K562 (cell line): ENCODE data around the gene TXNIP. TPM values are rescaled to one million over a fixed set of nuclear protein-coding genes. Genes with fewer than 3 reads are reported as not detected.

Source experiments
- ASH1L ChIP-seq: fragments of 450-650 bp; IDR thresholded peaks from 2 replicates; pipeline ENCODE4 v1.6.1; 2018; ENCODE audit warnings: borderline replicate concordance, mild to moderate bottlenecking, low read depth; ENCODE audit not compliant: partially characterized antibody
- DACH1 ChIP-seq: fragments of 450-650 bp; IDR thresholded peaks from 2 replicates; pipeline ENCODE4 v1.6.1; 2018; ENCODE audit not compliant: partially characterized antibody
- GABPA ChIP-seq: fragments of 200-800 bp; sonication (Bioruptor generic); conservative IDR thresholded peaks from 2 replicates; pipeline ENCODE4 v1.6.1; 2016; ENCODE audit warnings: low read depth, missing genetic modification characterization, missing compliant biosample characterization
- GTF3C2 ChIP-seq: IDR thresholded peaks from 3 replicates; pipeline ENCODE4 v1.6.1; 2011; ENCODE audit warnings: borderline replicate concordance, mild to moderate bottlenecking, moderate library complexity; ENCODE audit not compliant: insufficient read length; ENCODE audit errors: extremely low read depth
- HDAC3 ChIP-seq: fragments of 450-650 bp; IDR thresholded peaks from 2 replicates; pipeline ENCODE4 v1.6.1; 2018; ENCODE audit warnings: borderline replicate concordance, mild to moderate bottlenecking, moderate library complexity; ENCODE audit not compliant: partially characterized antibody
- JUNB ChIP-seq: fragments of 450-650 bp; formaldehyde crosslinking; conservative IDR thresholded peaks from 2 replicates; pipeline ENCODE4 v1.4.0; 2020; ENCODE audit warnings: mild to moderate bottlenecking
- MAFK ChIP-seq: IDR thresholded peaks from 2 replicates; pipeline ENCODE4 v1.6.1; 2011; ENCODE audit warnings: low read length, improper control_type of control experiment
- MEF2A ChIP-seq: IDR thresholded peaks from 2 replicates; pipeline ENCODE4 v1.6.1; 2011; ENCODE audit warnings: low read depth, mild to moderate bottlenecking, low read length, moderate library complexity; ENCODE audit not compliant: control insufficient read depth
- NFRKB ChIP-seq: fragments of 450-650 bp; IDR thresholded peaks from 2 replicates; pipeline ENCODE4 v1.6.1; 2016; ENCODE audit warnings: low read depth
- PURB ChIP-seq: sonication (generic); formaldehyde crosslinking; IDR thresholded peaks from 2 replicates; pipeline ENCODE4 v1.9.0; 2021; ENCODE audit warnings: low read depth, mild to moderate bottlenecking, missing genetic modification reagents
- SOX6 ChIP-seq: fragments of 450-650 bp; IDR thresholded peaks from 2 replicates; pipeline ENCODE4 v1.6.1; 2014; ENCODE audit warnings: mild to moderate bottlenecking
- SP1 ChIP-seq: sonication (generic); formaldehyde crosslinking; IDR thresholded peaks from 2 replicates; pipeline ENCODE4 v1.8.1; 2022; ENCODE audit warnings: mild to moderate bottlenecking, missing genetic modification reagents
- SREBF1 ChIP-seq: fragments of 150-350 bp; IDR thresholded peaks from 2 replicates; pipeline ENCODE4 v1.6.1; 2014; ENCODE audit warnings: antibody characterized with exemption, low read depth, low read length, borderline replicate concordance
- TBL1XR1 ChIP-seq, 2 experiments: IDR thresholded peaks; 2 replicates each; pipeline ENCODE4 v1.6.1; 2012; ENCODE audit warnings: improper control_type of control experiment in 2 of 2, low read length in 2 of 2, mild to moderate bottlenecking in 1 of 2
- ZNF143 ChIP-seq: sonication (generic); formaldehyde crosslinking; IDR thresholded peaks from 2 replicates; pipeline ENCODE4 v1.9.0; 2022; ENCODE audit warnings: mild to moderate bottlenecking, missing genetic modification reagents
- ZNF165 ChIP-seq: fragments of 250-450 bp; sonication (Bioruptor Pico); IDR thresholded peaks from 2 replicates; pipeline ENCODE4 v1.4.0; 2020; ENCODE audit warnings: borderline replicate concordance
- ZNF347 ChIP-seq: fragments of 450-650 bp; formaldehyde crosslinking; IDR thresholded peaks from 2 replicates; pipeline ENCODE4 v1.4.0; 2020; ENCODE audit warnings: low read depth, mild to moderate bottlenecking, moderate library complexity
- polyA plus RNA-seq, 8 experiments: library from polyadenylated mRNA; depleted of rRNA in 4 of 8; stranded (reverse) in 5 of 8; unstranded in 3 of 8; fragments of >200 nt; fragmentation: Nextera tagmentation in 2 of 8; fragmentation: Illumina TruSeq in 1 of 8; extraction: Ambion mirVana in 2 of 8; extraction: Trizol in 1 of 8; gene quantifications; 2 replicates each; pipeline versions ENCODE4 v1.2.1 to v1.2.3, GENCODE V29; 2011 to 2014; ENCODE audit warnings: inconsistent platforms in 1 of 8, missing spikeins in 1 of 8
- total RNA-seq, 7 experiments: library from RNA; depleted of rRNA in 6 of 7; stranded (reverse); fragments of >200 nt in 6 of 7; fragmentation: Illumina TruSeq in 2 of 7; extraction: Trizol in 2 of 7; gene quantifications; 2 replicates each; pipeline versions ENCODE4 v1.2.1 to v1.2.3, GENCODE V29; 2011 to 2021; ENCODE audit warnings: low replicate concordance in 1 of 7
- TF ChIP-seq, protein P1 (sequence below): fragments of 450-650 bp; IDR thresholded peaks from 2 replicates; pipeline ENCODE4 v1.6.1; 2017; ENCODE audit warnings: antibody characterized with exemption, mild to moderate bottlenecking
- TF ChIP-seq, protein P2 (sequence below): fragments of 250-450 bp; sonication (Bioruptor Pico); IDR thresholded peaks from 2 replicates; pipeline ENCODE4 v1.5.0; 2022; ENCODE audit warnings: mild to moderate bottlenecking

The TXNIP gene
- total and polyA plus RNA-seq, 9 of the 15 experiments (the other 6 are each of a cell fraction or from before 2014, with no cell fraction given): 120 to 499 (median 257) TPM

DNA sequence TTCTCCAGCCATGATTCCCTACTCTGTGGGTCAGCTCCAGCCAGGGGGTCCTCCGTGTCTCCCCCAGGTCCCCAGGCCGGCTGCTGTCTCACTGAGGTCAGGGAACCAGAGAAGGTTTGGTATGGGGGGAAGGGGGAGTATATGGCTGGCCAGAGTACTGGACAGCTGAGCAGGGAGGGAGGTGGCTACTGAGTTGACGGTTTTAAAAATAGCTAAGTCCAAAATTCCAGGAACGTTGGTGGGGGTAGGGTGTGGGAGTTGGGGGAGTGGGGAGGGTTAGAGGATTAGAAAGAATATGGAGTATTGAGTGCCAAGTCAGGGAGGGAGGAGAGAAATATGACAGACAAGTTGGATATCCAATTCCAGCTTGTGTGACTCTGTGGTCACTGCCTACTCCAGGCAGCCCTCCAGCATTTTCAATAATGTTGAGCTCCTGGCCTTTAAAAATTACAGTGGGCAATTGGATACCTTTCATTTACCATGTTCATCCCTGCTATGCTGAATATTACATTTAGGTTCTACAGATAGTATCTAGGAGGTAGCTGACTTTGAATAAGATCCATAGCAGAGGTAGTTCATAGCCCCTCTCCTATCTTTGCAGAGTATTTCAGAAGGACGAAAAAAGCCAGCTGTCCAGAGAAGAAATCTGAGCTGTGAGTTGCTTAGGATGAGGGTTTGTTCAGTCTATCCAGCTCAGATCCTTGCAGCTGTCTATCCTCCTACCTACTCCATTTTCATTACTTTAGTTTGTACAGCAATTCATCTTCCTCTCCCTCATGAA lies 25.4 kb upstream of the TXNIP start, which contains the start of gene HJV (continued):
- TF ChIP-seq MEF2A (peak; percentile 85; the same call in 1 of the 2 replicates), TBL1XR1 (IDR thresholded peaks at IDR 0.05; ENCODE audit: low read length in 2 of 2) (peak in 1 of 2 experiments; percentile 60; a peak in 2 of 4 replicates), ZNF143 (no peak), ASH1L (no peak), ZNF165 (CRISPR knock-in tag) (no peak), ZNF347 (CRISPR knock-in tag) (no peak), NFRKB (no peak; the same call in 1 of the 2 replicates), MAFK (no peak), DACH1 (peak; percentile 80), JUNB (CRISPR knock-in tag) (no peak), GABPA (tag) (no peak), SREBF1 (no peak), SOX6 (no peak), SP1 (CRISPR knock-in tag) (no peak), GTF3C2 (peak; percentile 66), HDAC3 (peak; percentile 75), PURB (CRISPR knock-in tag) (no peak)
- TF ChIP-seq, protein P1, sequence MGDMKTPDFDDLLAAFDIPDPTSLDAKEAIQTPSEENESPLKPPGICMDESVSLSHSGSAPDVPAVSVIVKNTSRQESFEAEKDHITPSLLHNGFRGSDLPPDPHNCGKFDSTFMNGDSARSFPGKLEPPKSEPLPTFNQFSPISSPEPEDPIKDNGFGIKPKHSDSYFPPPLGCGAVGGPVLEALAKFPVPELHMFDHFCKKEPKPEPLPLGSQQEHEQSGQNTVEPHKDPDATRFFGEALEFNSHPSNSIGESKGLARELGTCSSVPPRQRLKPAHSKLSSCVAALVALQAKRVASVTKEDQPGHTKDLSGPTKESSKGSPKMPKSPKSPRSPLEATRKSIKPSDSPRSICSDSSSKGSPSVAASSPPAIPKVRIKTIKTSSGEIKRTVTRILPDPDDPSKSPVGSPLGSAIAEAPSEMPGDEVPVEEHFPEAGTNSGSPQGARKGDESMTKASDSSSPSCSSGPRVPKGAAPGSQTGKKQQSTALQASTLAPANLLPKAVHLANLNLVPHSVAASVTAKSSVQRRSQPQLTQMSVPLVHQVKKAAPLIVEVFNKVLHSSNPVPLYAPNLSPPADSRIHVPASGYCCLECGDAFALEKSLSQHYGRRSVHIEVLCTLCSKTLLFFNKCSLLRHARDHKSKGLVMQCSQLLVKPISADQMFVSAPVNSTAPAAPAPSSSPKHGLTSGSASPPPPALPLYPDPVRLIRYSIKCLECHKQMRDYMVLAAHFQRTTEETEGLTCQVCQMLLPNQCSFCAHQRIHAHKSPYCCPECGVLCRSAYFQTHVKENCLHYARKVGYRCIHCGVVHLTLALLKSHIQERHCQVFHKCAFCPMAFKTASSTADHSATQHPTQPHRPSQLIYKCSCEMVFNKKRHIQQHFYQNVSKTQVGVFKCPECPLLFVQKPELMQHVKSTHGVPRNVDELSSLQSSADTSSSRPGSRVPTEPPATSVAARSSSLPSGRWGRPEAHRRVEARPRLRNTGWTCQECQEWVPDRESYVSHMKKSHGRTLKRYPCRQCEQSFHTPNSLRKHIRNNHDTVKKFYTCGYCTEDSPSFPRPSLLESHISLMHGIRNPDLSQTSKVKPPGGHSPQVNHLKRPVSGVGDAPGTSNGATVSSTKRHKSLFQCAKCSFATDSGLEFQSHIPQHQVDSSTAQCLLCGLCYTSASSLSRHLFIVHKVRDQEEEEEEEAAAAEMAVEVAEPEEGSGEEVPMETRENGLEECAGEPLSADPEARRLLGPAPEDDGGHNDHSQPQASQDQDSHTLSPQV: 0 out of 2 replicates have a peak, but pooled peaks have one; percentile 33
- TF ChIP-seq, protein P2, sequence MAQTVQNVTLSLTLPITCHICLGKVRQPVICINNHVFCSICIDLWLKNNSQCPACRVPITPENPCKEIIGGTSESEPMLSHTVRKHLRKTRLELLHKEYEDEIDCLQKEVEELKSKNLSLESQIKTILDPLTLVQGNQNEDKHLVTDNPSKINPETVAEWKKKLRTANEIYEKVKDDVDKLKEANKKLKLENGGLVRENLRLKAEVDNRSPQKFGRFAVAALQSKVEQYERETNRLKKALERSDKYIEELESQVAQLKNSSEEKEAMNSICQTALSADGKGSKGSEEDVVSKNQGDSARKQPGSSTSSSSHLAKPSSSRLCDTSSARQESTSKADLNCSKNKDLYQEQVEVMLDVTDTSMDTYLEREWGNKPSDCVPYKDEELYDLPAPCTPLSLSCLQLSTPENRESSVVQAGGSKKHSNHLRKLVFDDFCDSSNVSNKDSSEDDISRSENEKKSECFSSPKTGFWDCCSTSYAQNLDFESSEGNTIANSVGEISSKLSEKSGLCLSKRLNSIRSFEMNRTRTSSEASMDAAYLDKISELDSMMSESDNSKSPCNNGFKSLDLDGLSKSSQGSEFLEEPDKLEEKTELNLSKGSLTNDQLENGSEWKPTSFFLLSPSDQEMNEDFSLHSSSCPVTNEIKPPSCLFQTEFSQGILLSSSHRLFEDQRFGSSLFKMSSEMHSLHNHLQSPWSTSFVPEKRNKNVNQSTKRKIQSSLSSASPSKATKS (CRISPR knock-in tag): no peak
